B cell (primary cell): ENCODE results near the gene ZBTB7A. TPM values are rescaled to one million over a fixed set of nuclear protein-coding genes. Genes with fewer than 3 reads are reported as not detected.

ENCODE experiments used
- ATAC-seq: fragments of 200-7000 bp; cut with Tn5 transposase; one replicate; pipeline ENCODE4 v1.10.0; 2021; ENCODE audit warnings: low read depth, mild to moderate bottlenecking, moderate number of reproducible peaks, moderate library complexity
- CTCF ChIA-PET: fragments of 350-600 bp; sonication (Branson Sonifier 250); formaldehyde crosslinking; loops from one replicate; lab custom pipeline; 2021; ENCODE audit warnings: antibody characterized with exemption, inconsistent platforms; lab: Charles Lee
- POLR2A ChIA-PET: fragments of 350-600 bp; sonication (Branson Sonifier 250); formaldehyde crosslinking; loops from one replicate; lab custom pipeline; 2021; ENCODE audit warnings: antibody characterized with exemption; lab: Charles Lee
- DNase-seq: peaks from one replicate; pipeline ENCODE4 v3.0.0; 2013
- H2AFZ ChIP-seq: 2 replicates; pipeline ENCODE4 v1.6.1; 2012; ENCODE audit warnings: mild to moderate bottlenecking, low read depth, low read length; ENCODE audit not compliant: insufficient read depth, poor library complexity, severe bottlenecking
- H3K27ac ChIP-seq, 2 donors: 1 replicate in 1 of 2; 2 replicates in 1 of 2; pipeline ENCODE4 v1.5.1; 2012 to 2013; ENCODE audit warnings: low read length in 2 of 2, mild to moderate bottlenecking in 2 of 2, moderate library complexity in 1 of 2
- H3K27me3 ChIP-seq, 4 experiments: fragments of 200-600 bp in 1 of 4; sonication (generic) in 1 of 4; replicated peaks in 1 of 4; 1 replicate in 2 of 4; 2 replicates in 2 of 4; pipeline versions ENCODE4 v1.6.1 to v1.7.0; 2013 to 2016; ENCODE audit warnings: low read length in 3 of 4, mild to moderate bottlenecking in 2 of 4, mixed read lengths in 1 of 4, moderate library complexity in 1 of 4; ENCODE audit not compliant: insufficient read depth in 4 of 4, control insufficient read depth in 3 of 4; ENCODE audit errors: control extremely low read depth in 1 of 4
- H3K36me3 ChIP-seq, 2 experiments: replicated peaks in 1 of 2; 1 replicate in 1 of 2; 2 replicates in 1 of 2; pipeline versions ENCODE4 v1.6.1 to v1.7.1; 2013; ENCODE audit warnings: low read length in 1 of 2; ENCODE audit not compliant: insufficient read depth in 2 of 2, control insufficient read depth in 1 of 2; ENCODE audit errors: control extremely low read depth in 1 of 2, extremely low read depth in 1 of 2
- H3K4me1 ChIP-seq, 2 donors: fragments of 200-600 bp in 1 of 2; sonication (generic) in 1 of 2; 1 replicate in 1 of 2; 2 replicates in 1 of 2; pipeline versions ENCODE4 v1.5.1 to v1.6.1; 2013 to 2017; ENCODE audit warnings: low read length in 2 of 2; ENCODE audit not compliant: control insufficient read depth in 2 of 2, insufficient read depth in 2 of 2
- H3K4me2 ChIP-seq: replicated peaks from 2 replicates; pipeline ENCODE3; 2012; ENCODE audit warnings: mild to moderate bottlenecking, low read depth, low read length; ENCODE audit not compliant: poor library complexity, severe bottlenecking
- H3K4me3 ChIP-seq, 5 experiments: fragments of 200-600 bp in 1 of 5; sonication (generic) in 1 of 5; 1 replicate in 3 of 5; 2 replicates in 2 of 5; pipeline versions ENCODE4 v1.5.1 to v1.7.0; 2011 to 2016; ENCODE audit warnings: low read length in 4 of 5, mild to moderate bottlenecking in 4 of 5, low read depth in 2 of 5, control low read depth in 1 of 5, moderate library complexity in 1 of 5; ENCODE audit not compliant: insufficient read depth in 1 of 5; ENCODE audit errors: control extremely low read depth in 1 of 5, extremely low read depth in 1 of 5
- H3K79me2 ChIP-seq: fragments of 200-600 bp; sonication (generic); one replicate; pipeline ENCODE4 v1.6.0; 2016; ENCODE audit warnings: low read length; ENCODE audit not compliant: control insufficient read depth, insufficient read depth
- H3K9ac ChIP-seq: fragments of 200-600 bp; sonication (generic); 2 replicates; pipeline ENCODE4 v1.6.1; 2017; ENCODE audit warnings: mild to moderate bottlenecking, low read length, moderate library complexity
- H3K9me3 ChIP-seq, 3 donors: one replicate each; pipeline versions ENCODE4 v1.6.1 to v1.7.1; 2013; ENCODE audit warnings: low read length in 2 of 3; ENCODE audit not compliant: control insufficient read depth in 2 of 3, insufficient read depth in 1 of 3; ENCODE audit errors: control extremely low read depth in 1 of 3
- H4K20me1 ChIP-seq: 2 replicates; pipeline ENCODE4 v1.6.0; 2012; ENCODE audit warnings: mild to moderate bottlenecking, low read length; ENCODE audit not compliant: insufficient read depth, control insufficient read depth, poor library complexity, severe bottlenecking
- H3K27ac Mint-ChIP-seq: one replicate; pipeline ENCODE4 v1.8.0; 2021; ENCODE audit warnings: mixed read lengths
- H3K27me3 Mint-ChIP-seq: one replicate; pipeline ENCODE4 v1.8.0; 2021; ENCODE audit warnings: mixed read lengths
- H3K4me1 Mint-ChIP-seq: one replicate; pipeline ENCODE4 v1.8.0; 2021; ENCODE audit warnings: mixed read lengths
- H3K4me3 Mint-ChIP-seq: one replicate; pipeline ENCODE4 v1.8.0; 2021; ENCODE audit warnings: mixed read lengths
- H3K9me3 Mint-ChIP-seq: one replicate; pipeline ENCODE4 v1.8.0; 2022; ENCODE audit warnings: mixed read lengths; ENCODE audit not compliant: insufficient read depth
- EZH2 ChIP-seq: IDR thresholded peaks from 2 replicates; pipeline ENCODE4 v1.6.1; 2012; ENCODE audit warnings: borderline replicate concordance, low read depth, mild to moderate bottlenecking, moderate library complexity, low read length; ENCODE audit not compliant: insufficient read depth, poor library complexity, severe bottlenecking
- WGBS: methylation state at CpG from one replicate; pipeline ENCODE4 v1.1.5; 2013; ENCODE audit warnings: missing lambda C conversion rate; ENCODE audit not compliant: insufficient coverage; 5-methylcytosine and 5-hydroxymethylcytosine counted together
- intact Hi-C: fragments of 100-400 bp; cut with micrococcal nuclease; formaldehyde crosslinking; loops from one replicate; pipeline ENCODE4 v1.10.0; 2022
- polyA plus RNA-seq: library from polyadenylated mRNA; depleted of rRNA; stranded (reverse); fragments of >200 nt; gene quantifications from 2 replicates; pipeline ENCODE4 v1.2.3, GENCODE V29; 2012
- total RNA-seq, 2 donors: library from RNA; stranded (reverse); fragments of 120-200 nt in 1 of 2; gene quantifications; 1 replicate in 1 of 2; 2 replicates in 1 of 2; pipeline versions ENCODE4 v1.2.3 to v1.2.4, GENCODE V29; 2013 to 2022
- TF ChIP-seq, protein P1 (sequence below): fragments of 200-600 bp; IDR thresholded peaks from one replicate; pipeline ENCODE4 v1.8.0; 2022; ENCODE audit warnings: antibody characterized with exemption, mild to moderate bottlenecking

The ZBTB7A gene
- total and polyA plus RNA-seq, 2 donors (not counting 1 experiment from before 2014, with no cell fraction given), result 24.8 to 62.6 TPM

DNA sequence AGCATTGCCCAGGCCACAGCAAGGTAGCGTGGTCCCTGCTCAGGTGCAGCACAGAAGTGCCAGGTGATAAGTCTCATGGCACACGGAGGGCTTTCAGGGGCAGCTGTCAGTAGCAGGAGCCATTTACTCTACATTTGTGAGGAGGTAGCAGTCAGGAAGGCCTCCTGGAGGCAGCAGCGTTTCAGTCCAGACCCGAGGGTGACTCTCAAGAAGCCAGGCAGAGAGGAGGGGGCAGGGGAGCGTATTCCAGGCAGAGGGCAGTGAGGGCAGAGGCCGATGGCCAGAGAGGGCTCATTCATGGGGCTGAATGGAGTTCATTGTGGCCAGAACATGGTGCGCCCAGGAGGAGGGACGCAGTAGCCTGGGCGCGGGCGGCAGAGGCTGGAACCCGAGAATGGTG is 50.2 kb downstream of the ZBTB7A start:
- no peak for TF ChIP-seq EZH2
- TF ChIP-seq, protein P1, sequence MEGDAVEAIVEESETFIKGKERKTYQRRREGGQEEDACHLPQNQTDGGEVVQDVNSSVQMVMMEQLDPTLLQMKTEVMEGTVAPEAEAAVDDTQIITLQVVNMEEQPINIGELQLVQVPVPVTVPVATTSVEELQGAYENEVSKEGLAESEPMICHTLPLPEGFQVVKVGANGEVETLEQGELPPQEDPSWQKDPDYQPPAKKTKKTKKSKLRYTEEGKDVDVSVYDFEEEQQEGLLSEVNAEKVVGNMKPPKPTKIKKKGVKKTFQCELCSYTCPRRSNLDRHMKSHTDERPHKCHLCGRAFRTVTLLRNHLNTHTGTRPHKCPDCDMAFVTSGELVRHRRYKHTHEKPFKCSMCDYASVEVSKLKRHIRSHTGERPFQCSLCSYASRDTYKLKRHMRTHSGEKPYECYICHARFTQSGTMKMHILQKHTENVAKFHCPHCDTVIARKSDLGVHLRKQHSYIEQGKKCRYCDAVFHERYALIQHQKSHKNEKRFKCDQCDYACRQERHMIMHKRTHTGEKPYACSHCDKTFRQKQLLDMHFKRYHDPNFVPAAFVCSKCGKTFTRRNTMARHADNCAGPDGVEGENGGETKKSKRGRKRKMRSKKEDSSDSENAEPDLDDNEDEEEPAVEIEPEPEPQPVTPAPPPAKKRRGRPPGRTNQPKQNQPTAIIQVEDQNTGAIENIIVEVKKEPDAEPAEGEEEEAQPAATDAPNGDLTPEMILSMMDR, result no peak
- no peak overlapping the region for H3K4me2 ChIP-seq
- H3K27ac ChIP-seq, result no peak overlapping the region
- Mint-ChIP-seq H3K4me1 (peaks cover 15% of the 10 kb centered on the region), H3K4me3 (no peak overlapping the region), H3K9me3 (no peaks in the 10 kb centered on the region), H3K27me3 (no peaks in the 10 kb centered on the region), H3K27ac (no peak overlapping the region)
- ChIA-PET POLR2A (interaction anchor here (1.1 kb wide), 1 partner anchor 9 kb away, joined by 4 read pairs; the partner anchor contains the start of gene PIAS4), CTCF (no interaction called here)
- H3K36me3 ChIP-seq, result peaks cover 0 to 48% of the 10 kb centered on the region in 2 experiments
- H3K4me1 ChIP-seq, result peaks cover 0 to 1% of the 10 kb centered on the region in 2 donors
- peaks cover 0 to 7% (median 0%) of the 10 kb centered on the region in 3 donors for H3K9me3 ChIP-seq
- DNase-seq (no peak), ATAC-seq (no peak)
- no peak overlapping the region for H3K4me3 ChIP-seq
- intact Hi-C loops, result no loop called here
- H2AFZ ChIP-seq, result no peak overlapping the region
- 97% methylated on average over 12 of the region's 12 CpGs for WGBS
- H3K27me3 ChIP-seq, result no peaks in the 10 kb centered on the region
- H3K79me2 ChIP-seq, result peaks cover 91% of the 10 kb centered on the region
- H3K9ac ChIP-seq, result no peak overlapping the region
- peaks cover 92% of the 10 kb centered on the region for H4K20me1 ChIP-seq

GRCh38 chr19:4015705-4016402 is 50.8 kb downstream of the ZBTB7A start:
- CTCF ChIA-PET, result no interaction called here
- H3K27ac Mint-ChIP-seq, result no peak overlapping the region

More at GRCh38 chr19:4015705-4016402, 50.8 kb downstream of the ZBTB7A start:
- Histone ChIP-seq H3K27ac (no peak overlapping the region), H3K9me3 (peaks cover 0 to 3% (median 0%) of the 10 kb centered on the region in 3 donors), H3K36me3 (peaks cover 0 to 48% of the 10 kb centered on the region in 2 experiments), H3K27me3 (no peaks in the 10 kb centered on the region), H3K9ac (no peak overlapping the region), H3K79me2 (peaks cover 91% of the 10 kb centered on the region), H2AFZ (no peak overlapping the region), H4K20me1 (peaks cover 96% of the 10 kb centered on the region), H3K4me2 (no peak overlapping the region), H3K4me3 (no peak overlapping the region), H3K4me1 (peaks cover 0 to 5% of the 10 kb centered on the region in 2 donors)
- Mint-ChIP-seq H3K4me3 (no peak overlapping the region), H3K27me3 (no peaks in the 10 kb centered on the region), H3K4me1 (peaks cover 18% of the 10 kb centered on the region), H3K9me3 (no peaks in the 10 kb centered on the region)
- intact Hi-C loops, result no loop called here
- 87% methylated on average over 33 of the region's 37 CpGs for WGBS
- no peak for TF ChIP-seq EZH2
- TF ChIP-seq, protein P1, result no peak
- POLR2A ChIA-PET, result no interaction called here
- DNase-seq (no peak), ATAC-seq (no peak)
